AG09309 (cell line): Measurements from ENCODE around the gene PNLIPRP2.

Source experiments
- DNase-seq: peaks from one replicate; pipeline ENCODE4 v3.0.0-alpha.2; 2010; ENCODE audit warnings: low read depth
- H3K4me3 ChIP-seq: 2 replicates; pipeline ENCODE4 v1.5.1; 2011; ENCODE audit warnings: mild to moderate bottlenecking, low read depth, low read length, moderate library complexity; ENCODE audit not compliant: control insufficient read depth
- TF ChIP-seq, protein P1 (sequence below): IDR thresholded peaks from 2 replicates; pipeline ENCODE4 v1.5.1; 2011; ENCODE audit warnings: mild to moderate bottlenecking, low read depth, low read length, inconsistent platforms; ENCODE audit not compliant: insufficient read depth, control insufficient read depth; ENCODE audit errors: missing control alignments

The PNLIPRP2 gene

DNA sequence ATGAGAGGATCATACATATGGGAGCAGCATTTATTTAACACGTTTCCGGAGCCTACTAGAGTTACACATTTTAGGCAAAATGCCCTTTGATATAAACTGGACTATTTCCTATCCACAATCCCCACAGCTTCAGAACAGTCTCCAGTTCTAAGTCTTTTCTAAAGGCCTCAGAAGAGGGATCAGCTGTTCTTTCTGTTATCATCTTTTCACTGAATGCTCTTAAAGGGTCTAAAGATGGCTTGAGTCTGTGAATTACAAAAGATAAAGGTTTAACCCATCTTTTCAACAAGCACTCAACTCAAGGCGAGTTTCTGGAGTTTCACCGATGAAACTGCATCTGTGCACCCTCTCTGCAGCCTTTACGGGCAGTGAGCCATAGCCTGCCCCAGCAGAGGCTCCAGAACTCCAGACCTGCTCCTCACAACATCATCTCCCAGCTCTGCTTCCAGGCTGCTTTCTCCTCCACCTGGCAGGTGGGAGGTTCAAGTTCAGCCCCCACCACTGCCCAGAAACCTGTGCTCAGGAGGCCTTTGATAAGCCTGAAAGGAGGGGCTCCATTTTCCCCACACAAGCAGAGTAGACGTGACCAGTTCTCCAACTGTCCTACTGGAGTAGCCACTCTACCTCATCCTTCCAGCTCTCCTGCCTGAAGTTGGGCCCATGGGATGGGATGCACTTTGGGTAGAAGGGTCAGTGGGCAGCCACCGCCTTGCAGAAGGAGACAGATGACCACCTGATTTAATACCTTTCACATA, 68.2 kb downstream of the PNLIPRP2 start:
- no peak for DNase-seq
- H3K4me3 ChIP-seq = no peak overlapping the region
- TF ChIP-seq, protein P1, sequence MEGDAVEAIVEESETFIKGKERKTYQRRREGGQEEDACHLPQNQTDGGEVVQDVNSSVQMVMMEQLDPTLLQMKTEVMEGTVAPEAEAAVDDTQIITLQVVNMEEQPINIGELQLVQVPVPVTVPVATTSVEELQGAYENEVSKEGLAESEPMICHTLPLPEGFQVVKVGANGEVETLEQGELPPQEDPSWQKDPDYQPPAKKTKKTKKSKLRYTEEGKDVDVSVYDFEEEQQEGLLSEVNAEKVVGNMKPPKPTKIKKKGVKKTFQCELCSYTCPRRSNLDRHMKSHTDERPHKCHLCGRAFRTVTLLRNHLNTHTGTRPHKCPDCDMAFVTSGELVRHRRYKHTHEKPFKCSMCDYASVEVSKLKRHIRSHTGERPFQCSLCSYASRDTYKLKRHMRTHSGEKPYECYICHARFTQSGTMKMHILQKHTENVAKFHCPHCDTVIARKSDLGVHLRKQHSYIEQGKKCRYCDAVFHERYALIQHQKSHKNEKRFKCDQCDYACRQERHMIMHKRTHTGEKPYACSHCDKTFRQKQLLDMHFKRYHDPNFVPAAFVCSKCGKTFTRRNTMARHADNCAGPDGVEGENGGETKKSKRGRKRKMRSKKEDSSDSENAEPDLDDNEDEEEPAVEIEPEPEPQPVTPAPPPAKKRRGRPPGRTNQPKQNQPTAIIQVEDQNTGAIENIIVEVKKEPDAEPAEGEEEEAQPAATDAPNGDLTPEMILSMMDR = no peak

DNA sequence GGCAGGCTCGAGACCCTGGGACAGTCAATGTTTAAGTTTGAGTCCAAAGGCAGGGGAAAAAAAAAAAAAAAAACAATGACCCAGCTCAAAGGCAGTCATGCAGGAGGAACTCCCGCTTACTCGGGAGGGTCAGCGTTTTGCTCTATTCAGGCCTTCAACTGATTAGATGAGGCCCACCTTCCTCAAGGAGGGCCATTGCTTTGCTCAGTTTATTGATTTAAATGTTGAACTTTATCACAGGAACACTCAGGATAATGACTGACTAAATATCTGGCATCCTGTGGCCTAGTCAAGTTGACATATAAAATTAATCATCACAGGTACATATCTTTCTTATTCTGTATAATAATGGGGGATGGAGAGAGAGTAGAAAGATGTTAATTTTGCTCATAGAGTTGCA, 69.0 kb downstream of the PNLIPRP2 start:
- H3K4me3 ChIP-seq = no peak overlapping the region
- DNase-seq = no peak
- TF ChIP-seq, protein P1 = no peak

DNA sequence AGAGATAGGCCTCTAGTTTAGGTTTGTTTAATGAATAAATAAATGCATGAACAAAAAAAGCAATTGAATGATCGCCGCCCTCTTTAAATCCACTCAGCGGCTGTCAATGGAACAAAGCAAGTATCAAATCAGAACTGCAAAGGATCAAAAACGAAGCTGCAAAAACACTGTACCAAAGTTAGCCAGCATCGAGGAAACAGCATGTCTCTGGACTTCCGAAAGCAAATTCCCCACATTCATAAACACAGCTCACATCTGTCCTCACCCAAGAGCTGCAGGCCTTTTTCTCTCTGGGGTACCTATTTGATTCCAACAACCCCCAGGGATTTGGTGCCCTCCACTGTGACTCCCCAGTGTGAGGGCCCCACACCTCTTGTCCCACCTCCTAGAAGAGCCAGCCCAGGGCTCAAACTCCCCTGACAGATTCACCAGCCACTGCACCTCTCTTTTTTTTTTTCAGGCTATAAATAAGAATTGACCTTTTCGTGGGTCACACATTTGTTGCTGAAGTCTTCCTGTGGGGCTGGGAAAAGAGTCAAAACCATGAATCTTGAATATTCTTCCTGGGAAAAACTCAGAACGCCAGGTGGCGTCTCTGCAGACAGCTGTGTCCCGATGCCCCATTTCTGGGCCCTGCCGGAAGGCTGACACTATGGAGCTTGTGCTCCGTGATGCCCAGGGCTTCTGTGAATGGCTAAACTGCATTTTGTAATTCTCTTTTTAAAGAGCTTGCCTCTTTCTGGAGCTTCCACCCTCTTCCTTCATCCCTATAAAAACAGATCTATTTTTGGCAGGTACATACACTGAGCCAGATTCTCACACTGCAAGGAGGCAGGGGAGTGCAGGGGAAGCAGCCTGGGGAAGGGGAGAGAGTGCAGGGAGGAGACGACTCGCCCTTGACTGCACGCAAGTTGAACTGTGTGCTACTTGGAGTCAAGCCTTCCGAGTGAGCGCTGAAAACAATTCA, 69.9 kb downstream of the PNLIPRP2 start:
- H3K4me3 ChIP-seq = no peak overlapping the region
- no peak for DNase-seq
- TF ChIP-seq, protein P1 = no peak

DNA sequence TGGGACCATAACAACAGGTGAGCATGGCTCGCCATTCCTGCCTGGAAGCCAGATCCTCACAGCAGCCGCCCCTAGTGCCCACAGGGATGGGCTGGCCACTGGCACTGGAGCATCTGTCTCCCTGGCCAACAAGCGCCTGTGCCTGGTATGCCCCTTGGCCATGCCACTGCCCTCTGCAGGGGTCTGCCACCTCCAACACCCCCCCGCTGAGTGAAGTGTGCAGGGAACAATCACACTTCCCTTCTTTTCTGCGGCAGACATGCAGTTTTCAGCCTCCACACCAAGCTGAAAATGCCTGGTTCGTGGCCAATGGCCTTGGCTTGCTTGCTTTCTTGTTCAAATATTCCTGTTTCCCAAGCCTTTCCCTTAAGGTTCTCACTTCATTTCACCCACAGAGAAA, 70.9 kb downstream of the PNLIPRP2 start:
- H3K4me3 ChIP-seq = no peak overlapping the region
- no peak for DNase-seq
- TF ChIP-seq, protein P1 = no peak

DNA sequence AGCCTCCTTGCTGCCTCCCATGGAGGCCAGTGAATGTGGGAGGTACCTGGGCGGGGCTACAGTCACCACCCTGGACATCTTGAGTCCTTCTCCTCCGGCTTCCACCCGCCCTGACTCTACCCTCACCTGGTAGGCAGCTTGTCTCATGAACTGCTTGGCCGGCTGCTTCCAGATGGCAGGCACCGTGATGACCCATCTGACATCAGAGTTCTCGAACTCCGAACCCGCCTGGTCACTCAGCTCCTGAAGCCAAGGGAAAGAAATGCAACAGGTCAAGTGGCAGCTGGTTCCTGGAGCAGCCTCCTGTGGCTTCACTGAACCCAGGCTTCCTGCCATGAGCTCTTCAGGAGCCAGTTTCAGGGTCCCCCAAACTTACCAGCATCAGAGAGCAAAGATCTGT, 71.5 kb downstream of the PNLIPRP2 start:
- H3K4me3 ChIP-seq = no peak overlapping the region
- TF ChIP-seq, protein P1 = no peak
- no peak for DNase-seq

DNA sequence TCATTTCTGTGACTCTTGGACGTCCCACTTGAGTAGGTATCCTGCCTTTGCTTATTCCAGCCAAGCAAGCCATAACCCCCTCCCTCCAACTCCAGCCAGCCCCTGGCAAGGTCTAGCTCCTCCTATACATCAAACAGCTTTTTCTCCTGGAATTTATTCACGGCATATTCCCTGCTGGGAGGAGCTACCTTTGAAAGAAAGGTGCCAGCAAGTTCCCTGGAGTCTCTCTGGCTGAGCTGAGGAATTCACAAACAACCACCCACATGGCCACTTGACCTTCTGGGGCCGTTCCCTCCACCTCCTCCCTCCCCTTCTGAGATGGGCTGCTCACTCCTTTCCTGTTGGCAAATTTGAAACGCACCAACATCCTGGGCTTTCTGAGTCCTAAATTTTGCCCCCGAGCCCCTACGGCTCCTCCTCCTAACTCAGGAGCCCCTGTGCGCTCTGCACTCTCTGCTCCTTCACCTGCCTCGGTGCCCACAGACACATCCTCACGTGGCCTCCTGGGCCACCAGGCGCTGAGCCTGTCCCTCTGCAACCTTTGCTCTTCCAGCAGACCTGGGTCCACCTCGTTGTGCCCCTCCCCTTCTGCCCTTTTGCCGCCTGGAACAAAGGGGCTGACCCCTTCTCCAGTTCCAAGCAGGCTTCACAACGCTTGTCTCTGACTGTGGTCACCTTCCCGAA, 73.6 kb downstream of the PNLIPRP2 start:
- H3K4me3 ChIP-seq = no peak overlapping the region
- TF ChIP-seq, protein P1 = no peak
- DNase-seq = no peak
